HG03457 (cell line): ENCODE data around the gene ACAA1.
"Not testable (repeated sequence)": the region's sequence is repeated elsewhere in the genome, so short reads cannot be mapped to it uniquely, and the experiment has no call there.

ENCODE experiments used
- ATAC-seq: cut with Tn5 transposase; IDR thresholded peaks from one replicate; pipeline ENCODE4 v1.9.1; 2021; ENCODE audit warnings: moderate number of reproducible peaks; ENCODE audit not compliant: unreplicated experiment

Gene ACAA1

DNA sequence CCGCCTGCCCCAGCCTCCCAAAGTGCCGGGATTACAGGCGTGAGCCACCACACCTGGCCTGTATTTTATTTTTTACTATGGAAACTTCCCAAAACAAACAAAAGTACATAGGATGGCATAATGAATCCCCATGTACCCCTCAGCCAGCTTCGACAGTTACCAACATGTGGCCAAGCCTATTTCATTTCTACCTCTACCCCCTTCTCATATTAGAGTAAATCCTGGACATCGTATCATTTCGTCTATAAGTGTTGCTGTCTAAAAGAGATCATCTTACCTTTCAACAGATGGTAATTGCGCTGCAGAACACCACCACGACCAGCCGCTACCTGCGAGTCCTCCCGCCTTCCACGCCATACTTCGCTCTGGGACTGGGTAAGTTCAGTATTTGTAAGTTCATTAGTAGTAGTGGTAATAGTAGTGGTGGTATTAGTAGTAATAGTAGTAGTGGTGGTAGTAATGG is 53.0 kb downstream of the ACAA1 start:
- no peak for ATAC-seq

DNA sequence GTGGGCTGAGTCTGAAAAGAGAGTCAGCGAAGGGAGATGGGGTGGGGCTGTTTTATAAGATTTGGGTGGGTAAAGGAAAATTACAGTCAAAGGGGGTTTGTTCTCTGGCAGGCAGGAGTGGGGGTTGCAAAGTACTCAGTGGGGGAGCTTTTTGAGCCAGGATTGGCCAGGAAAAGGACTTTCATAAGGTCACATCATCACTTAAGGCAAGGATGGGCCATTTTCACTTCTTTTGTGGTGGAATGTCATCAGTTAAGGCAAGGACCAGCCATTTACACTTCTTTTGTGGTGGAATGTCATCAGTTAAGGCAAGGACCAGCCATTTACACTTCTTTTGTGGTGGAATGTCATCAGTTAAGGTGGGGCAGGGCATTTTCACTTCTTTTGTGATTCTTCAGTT is 53.7 kb downstream of the ACAA1 start:
- ATAC-seq: not testable (repeated sequence)

DNA sequence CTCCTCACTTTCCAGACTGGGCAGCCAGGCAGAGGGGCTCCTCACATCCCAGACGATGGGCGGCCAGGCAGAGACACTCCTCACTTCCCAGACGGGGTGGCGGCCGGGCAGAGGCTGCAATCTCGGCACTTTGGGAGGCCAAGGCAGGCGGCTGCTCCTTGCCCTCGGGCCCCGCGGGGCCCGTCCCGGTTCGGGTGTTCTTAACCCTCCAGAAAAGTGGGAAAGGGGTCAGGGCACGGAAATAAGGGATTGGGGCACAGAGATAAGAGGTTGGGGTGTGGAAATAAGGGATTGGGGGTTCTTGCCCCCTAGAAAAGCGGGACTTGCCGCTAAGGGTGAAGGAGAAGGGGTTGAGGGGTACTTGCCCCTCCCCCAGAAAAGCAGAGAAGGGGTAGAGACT is 54.6 kb downstream of the ACAA1 start:
- not testable (repeated sequence) for ATAC-seq

DNA sequence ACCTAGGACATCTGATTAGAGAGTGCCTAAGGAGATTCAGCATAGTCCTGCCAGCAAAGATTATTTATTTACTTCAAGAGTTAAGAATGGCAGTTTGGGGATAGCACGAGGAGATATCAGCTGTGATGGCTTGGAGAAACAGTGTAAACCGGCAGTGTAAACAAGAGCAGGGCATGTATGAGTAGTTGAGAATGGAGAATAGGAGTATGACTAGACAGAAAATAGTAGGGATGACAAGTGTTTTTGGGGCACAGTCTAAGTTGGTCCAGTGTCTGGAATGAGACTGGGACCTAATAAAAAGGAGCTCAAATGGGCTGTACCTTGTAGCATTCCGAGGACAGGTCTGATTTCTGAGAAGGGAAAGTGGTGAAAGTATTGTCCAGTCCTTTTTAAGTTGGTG is 59.9 kb downstream of the ACAA1 start:
- not testable (repeated sequence) for ATAC-seq
